ENCODE results near the gene PNMA6E.

Gene PNMA6E

DNA sequence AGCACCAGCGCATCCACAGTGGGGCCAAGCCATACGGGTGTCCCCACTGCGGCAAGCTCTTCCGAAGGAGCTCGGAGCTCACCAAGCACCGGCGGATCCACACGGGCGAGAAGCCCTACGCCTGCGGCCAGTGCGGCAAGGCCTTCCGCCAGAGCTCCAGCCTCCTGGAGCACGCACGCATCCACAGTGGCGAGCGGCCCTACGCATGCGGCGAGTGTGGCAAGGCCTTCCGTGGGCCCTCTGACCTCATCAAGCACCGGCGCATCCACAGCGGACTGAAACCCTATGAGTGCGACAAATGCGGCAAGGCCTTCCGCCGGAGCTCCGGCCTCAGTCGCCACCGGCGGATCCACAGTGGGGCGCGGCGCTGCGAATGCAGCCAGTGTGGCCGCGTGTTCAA is 53.6 kb downstream of the PNMA6E start:
- no peak for DNase-seq
